GM19324 (cell line): ENCODE measurements around the gene TRIM72.
A peak's percentile ranks its signal among the peaks of the same experiment; 100 is the strongest.
"Not testable (repeated sequence)": the region's sequence is repeated elsewhere in the genome, so short reads cannot be mapped to it uniquely, and the experiment has no call there.

Experiments
- ATAC-seq: cut with Tn5 transposase; IDR thresholded peaks from one replicate; pipeline ENCODE4 v1.9.1; 2021; ENCODE audit warnings: mild to moderate bottlenecking, moderate library complexity; ENCODE audit not compliant: unreplicated experiment, low FRiP score

TRIM72 gene, protein sequence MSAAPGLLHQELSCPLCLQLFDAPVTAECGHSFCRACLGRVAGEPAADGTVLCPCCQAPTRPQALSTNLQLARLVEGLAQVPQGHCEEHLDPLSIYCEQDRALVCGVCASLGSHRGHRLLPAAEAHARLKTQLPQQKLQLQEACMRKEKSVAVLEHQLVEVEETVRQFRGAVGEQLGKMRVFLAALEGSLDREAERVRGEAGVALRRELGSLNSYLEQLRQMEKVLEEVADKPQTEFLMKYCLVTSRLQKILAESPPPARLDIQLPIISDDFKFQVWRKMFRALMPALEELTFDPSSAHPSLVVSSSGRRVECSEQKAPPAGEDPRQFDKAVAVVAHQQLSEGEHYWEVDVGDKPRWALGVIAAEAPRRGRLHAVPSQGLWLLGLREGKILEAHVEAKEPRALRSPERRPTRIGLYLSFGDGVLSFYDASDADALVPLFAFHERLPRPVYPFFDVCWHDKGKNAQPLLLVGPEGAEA

DNA sequence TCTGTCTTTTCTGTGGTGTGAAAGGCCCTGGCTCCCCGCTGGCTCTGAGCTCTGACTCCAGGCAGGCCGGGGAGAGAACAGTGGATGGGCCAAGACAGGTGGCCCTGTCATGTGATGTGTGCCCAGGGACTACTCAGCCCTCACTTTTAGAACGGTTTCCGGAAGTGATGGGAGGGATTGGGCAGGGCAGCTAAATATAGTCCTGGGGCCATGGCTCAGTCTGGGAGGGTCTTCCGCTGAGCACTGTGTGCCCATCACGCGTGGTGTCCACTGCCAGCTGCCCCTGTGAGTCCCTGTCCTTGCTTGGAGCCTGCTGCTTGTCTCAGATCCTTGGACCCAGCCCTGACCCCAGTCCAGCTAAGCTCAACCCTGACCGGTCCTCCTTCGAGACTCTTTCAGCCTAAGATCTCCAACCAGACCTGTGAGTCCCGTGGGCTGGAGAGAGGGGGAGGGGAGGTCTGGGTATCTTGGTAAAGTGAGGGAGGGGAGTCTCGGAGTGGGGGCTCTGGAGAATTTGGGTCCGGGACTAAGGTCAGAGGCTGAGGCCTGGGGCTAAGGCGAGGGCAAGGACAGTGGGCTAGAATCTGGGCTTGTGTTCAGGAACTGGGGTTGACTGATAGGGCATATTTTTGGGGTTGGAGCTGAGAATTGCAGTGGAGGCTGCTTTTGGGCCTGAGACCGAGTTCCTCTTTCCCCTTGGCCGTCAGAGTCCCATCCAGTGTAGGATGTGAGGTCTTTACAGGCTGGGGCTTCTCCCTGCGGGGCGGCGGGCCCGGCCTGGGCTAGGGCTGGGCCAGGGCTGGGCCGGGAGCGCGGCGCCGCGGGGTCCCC, at the start of gene TRIM72:
TRIM72 (plus strand) TSS at position 243 of the 831 bp plus-strand sequence. CDS start 620 bp downstream, outside the sequence.
- no peak for ATAC-seq

DNA sequence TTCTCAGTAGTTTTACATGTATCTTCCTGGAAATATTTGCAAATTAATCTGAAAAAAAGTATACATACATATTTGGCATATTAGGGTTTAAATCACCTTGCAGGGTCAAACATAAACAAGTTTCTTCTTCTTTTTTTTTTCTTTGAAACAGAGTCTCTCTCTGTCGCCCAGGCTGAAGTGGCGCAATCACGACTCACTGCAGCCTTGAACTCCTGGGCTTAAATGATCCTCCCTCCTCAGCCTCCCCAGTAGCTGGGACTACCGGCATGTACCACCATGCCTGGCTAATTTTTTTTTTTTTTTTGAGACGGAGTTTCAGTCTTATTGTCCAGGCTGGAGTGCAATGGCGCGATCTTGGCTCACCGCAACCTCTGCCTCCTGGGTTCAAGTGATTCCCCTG, 46.6 kb upstream of the TRIM72 start:
- ATAC-seq: no peak

DNA sequence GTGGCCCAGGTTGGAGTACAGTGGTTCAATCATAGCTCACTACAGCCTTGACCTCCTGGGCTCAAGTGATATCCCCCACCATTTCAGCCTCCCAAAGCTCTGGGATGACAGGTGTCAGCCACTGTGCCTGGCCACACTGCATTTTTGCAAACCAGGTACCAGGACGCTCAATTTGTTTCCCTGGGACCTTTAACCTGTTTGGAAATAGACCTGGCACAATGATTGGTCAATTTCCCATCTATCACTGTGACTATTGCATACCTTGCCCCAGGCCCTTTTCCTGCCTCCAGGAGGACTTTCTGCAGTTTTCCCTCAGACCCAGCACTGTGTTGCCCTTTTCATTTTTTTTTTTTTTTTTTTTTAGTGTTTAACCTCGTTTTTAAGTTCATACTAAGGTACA, 45.1 kb upstream of the TRIM72 start:
- ATAC-seq: no peak

DNA sequence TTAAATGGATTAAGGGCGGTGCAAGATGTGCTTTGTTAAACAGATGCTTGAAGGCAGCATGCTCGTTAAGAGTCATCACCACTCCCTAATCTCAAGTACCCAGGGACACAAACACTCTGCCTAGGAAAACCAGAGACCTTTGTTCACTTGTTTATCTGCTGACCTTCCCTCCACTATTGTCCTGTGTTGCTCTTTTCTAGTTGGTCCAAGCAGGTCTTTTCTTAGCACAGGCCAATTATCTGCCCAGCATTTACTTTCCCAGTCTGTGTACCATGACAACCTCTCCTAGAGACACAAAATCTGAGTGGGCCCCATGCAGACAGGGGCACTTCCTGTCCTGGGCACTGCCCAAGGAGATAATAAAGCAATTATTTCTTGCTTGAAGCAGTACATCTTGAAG, 43.9 kb upstream of the TRIM72 start:
- not testable (repeated sequence) for ATAC-seq

DNA sequence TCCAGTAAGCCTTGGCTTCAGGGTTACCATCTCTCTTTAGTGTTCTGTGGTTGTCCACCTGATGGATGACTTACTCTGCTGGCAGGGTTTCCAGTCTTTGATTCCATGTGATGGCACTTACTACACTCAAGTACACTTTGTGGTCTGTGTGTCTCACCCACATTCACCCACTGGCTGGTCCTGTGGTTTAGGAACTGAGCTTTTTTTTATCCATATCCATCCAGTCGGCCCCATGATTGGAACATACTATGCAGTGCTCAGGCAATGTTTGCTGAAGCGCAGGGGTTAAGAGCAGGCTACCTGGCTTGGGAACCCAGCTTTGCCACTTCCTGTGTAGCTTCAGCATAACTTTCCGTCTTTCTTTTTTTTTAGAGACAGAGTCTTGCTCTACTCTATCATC, 36.8 kb upstream of the TRIM72 start:
- no peak for ATAC-seq

DNA sequence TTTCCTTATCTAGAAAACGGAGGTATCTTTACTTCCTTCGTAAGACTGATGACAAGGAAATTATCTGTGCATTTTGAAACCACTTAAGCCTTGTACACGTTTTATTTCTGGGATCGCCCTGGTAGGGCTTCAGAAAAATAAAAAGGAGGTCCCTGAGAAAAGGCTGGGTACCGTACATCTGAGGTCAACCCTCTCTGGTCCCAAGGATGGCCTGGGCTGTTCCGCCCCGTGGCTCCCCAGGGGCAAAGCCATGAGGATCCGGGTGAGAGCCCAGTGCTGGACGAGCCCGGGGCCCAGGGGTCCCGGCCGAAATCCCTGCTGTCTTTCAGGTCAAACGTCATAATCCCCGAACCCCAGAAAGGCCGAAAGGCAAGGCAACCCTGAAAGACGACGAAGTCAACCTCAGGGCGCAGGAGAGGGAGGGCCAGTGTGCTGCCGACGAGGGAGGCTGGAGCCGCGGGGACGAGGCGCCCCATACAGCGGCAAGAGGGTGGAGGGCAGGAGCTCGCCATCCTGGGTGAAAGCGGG, 34.6 kb upstream of the TRIM72 start:
- ATAC-seq: peak; percentile 1

DNA sequence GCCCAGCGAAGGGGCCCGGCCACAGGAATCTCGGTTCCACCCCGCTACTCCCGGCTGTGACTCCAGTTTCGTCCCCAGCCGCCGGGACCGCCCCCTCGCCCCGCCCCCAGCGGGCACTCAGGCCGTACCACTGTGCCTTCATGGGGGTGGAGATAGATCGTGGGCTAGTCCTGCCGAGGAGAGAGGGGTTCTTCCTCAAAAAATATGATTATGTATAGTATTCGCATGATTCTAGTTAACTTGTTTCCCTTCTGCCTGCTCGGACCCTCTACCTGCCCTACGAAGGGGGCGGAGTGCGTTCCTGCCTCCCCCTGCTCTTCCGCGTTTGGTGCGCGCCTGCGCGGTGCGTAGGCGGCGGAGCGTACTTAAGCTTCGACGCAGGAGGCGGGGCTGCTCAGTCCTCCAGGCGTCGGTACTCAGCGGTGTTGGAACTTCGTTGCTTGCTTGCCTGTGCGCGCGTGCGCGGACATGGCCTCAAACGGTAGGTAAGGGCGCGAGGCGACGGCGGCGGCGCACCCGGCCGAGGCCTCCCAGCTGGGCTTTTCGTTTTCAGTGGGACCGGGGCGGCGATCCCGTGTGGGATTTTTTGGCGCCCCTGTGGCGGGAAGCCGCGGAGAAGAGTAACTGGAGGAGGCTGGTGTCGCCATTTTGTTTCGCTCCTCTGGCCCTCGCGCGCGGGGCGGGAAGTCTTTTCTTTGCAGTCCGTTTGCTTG, 34.0 kb upstream of the TRIM72 start, which contains the start of gene FUS:
FUS (plus strand) TSS at position 393 of the 713 bp plus-strand sequence; CDS start at position 469, 76 bp downstream.
- ATAC-seq: peak; percentile 85

DNA sequence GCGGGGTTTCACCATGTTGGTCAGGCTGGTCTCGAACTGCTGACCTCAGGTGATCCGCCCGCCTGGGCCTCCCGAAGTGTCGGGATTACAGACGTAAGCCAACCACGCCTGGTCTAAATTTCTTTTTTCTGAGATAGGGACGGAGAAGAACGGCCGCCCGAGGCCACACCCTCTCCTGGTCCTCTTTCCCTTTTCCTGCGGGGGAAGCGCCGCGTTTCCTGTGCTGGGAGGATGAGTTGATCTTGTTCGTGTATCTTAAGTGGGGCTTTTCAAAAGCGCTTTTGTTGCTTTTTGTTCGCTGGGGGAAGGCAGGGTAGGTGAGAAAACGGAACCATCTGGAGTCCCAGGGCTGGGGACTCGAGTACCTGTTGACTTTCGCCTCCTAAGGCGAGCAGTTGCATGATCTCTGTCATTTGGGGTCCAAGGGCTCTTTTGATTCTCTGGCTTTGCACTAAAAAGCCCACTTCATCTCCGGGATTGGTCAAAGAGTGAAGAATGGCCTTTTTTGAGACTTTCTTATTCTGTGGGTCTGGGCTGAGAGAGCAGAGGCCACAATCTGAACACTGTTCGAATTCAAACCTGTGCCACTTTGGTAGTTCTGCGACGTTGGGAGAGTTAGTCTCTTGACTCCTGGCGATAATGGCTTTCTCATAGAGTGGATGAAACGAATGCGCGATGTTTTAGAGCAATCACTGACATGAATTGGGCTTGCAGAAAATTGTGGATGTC, 32.7 kb upstream of the TRIM72 start:
- ATAC-seq: no peak

DNA sequence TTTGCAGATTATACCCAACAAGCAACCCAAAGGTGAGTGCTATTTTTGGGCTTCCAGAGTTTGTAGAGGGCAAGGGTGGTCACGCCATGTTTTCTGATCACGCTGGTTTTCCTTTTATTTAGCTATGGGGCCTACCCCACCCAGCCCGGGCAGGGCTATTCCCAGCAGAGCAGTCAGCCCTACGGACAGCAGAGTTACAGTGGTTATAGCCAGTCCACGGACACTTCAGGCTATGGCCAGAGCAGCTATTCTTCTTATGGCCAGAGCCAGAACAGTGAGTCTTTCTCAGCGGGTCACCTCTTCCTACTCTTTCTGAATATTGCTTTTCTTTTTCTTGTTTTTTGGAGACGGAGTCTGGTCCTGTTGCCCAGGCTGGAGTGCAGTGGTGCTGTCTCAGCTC, 31.5 kb upstream of the TRIM72 start:
- ATAC-seq: no peak

DNA sequence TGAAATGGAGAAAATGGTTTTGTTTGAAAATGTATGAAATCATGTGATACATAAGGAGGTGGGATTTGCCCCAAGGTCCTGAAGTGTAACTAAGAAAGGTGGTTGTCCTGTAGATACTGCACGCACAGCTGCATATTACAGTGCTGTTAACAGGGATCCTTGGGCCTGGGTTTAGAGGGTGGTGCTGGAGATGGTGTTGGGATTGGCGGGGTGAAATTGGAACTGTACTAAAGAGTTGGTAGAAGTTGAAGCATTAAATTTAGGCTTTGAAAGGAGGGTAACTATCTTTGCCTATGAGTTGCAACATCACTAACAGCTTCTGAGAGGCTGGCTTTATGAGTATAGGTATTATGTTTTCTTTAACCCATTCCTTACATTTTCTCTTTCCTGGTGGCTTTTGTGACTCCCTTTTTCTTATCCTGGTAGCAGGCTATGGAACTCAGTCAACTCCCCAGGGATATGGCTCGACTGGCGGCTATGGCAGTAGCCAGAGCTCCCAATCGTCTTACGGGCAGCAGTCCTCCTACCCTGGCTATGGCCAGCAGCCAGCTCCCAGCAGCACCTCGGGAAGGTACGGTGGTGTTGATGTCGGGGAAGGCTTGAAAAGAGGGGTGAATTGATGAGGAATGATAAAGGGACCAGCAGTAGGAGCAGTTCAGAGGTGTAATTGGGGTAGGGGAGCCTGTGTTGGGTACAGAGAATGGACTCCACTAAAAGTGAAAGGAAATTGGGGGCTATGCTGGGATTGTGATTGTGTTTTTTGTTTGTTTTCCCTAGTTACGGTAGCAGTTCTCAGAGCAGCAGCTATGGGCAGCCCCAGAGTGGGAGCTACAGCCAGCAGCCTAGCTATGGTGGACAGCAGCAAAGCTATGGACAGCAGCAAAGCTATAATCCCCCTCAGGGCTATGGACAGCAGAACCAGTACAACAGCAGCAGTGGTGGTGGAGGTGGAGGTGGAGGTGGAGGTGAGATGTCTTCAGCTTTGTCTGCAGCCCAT, 30.2 kb upstream of the TRIM72 start:
- no peak for ATAC-seq

DNA sequence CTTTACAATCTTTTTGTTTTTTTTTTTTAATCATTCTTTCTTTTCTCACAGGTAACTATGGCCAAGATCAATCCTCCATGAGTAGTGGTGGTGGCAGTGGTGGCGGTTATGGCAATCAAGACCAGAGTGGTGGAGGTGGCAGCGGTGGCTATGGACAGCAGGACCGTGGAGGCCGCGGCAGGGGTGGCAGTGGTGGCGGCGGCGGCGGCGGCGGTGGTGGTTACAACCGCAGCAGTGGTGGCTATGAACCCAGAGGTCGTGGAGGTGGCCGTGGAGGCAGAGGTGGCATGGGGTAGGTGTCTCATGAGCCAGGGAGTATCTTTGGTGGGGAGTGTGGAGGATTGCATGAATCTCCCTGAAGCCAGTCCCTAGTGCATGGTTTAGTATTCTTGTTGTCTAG, 29.0 kb upstream of the TRIM72 start:
- ATAC-seq: no peak

DNA sequence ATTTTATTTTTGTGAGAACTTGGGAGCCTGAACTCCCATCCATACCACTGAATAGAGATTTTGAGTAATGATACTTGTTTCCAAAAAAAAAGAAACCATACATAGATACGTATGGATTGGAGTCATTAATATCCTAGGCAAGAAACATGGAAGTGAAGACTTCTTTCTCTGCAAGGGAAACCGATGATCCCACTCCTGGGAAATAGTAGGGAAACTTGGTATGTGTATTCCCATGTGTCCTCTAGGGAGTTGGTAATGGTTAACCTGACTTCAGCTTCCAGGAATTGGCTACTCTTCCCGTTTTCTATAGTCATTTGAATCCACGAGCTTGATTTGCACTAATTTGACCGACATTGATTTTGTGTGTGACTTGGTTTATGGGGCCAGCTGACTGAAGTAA, 28.6 kb upstream of the TRIM72 start:
- ATAC-seq: no peak

DNA sequence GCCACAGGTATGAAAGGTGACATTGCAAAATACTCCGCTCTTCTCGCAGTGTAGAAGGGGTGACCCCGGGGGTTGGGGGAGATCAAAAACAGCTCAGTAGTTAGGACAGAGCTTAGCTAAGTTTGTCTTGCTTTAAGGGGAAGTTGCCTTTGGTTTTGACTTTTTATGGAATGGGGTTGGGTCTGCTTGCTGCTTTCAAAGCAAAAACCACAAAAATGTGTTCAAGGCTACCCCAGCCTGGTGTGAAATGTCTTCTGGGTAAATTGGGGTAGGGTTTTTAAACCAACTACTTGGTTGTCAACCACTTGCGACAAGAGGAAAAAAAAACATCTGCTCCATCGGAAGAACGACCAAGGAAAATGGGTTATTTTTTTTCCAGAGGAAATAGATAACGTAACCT, 27.7 kb upstream of the TRIM72 start:
- ATAC-seq: no peak

DNA sequence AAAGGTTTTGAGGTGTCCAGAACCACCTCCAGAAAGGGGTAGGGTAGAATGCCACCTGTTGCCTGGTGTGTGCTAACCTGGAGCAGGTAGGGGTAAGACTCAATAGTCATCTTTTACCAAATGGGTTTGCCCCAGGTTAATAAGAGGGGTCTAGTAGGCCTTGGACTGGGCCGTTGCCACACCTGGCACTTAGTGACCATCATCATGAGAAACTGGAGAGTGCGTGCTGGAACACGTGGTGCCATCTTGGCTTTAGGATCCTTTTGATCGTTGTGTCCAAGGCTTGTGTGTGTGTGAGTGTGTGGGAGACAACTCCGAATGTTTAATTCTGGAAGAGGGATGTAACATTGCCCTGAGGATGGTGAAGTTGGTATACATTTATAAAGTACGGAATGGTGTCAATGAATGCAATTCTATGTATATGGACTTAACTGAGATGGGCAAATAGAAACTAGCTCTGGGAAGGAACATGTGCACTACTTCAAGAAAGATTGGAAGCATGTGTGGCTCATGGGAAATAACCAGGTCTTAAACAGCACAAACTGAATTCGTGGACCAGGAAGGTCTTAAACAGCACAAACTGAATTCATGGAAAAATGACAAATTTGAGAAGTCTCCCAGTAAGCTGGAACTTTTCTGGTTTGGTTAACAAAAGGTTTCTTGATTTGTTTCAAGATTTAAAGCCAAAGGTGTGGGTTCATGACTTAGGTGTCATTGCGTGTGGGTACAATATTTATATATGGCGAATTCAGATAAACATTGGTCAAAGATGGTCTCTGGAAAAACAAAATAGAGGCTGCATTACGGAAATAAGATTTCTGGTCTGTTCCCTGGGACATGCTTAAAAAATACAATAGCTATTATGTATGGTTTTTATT, 26.8 kb upstream of the TRIM72 start:
- no peak for ATAC-seq

DNA sequence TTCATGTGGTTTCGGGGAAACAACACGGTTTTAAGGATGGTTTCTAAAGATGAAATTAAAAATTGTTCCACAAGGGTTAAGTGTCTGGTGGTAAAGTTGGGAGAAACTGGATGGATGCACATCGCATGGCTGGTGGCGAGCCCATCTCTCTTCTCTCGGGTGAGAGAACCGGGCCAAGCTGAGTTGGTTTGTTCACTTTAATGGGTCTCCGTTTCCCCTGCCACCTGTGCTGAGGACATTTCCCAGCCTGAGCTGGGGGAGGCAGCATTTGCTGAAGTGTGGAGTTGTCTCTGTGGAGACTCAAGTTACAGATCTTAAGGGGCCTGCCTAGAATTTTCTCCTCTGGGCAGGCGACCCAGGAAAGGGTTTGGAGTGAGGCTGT, 26.1 kb upstream of the TRIM72 start:
- ATAC-seq: no peak

DNA sequence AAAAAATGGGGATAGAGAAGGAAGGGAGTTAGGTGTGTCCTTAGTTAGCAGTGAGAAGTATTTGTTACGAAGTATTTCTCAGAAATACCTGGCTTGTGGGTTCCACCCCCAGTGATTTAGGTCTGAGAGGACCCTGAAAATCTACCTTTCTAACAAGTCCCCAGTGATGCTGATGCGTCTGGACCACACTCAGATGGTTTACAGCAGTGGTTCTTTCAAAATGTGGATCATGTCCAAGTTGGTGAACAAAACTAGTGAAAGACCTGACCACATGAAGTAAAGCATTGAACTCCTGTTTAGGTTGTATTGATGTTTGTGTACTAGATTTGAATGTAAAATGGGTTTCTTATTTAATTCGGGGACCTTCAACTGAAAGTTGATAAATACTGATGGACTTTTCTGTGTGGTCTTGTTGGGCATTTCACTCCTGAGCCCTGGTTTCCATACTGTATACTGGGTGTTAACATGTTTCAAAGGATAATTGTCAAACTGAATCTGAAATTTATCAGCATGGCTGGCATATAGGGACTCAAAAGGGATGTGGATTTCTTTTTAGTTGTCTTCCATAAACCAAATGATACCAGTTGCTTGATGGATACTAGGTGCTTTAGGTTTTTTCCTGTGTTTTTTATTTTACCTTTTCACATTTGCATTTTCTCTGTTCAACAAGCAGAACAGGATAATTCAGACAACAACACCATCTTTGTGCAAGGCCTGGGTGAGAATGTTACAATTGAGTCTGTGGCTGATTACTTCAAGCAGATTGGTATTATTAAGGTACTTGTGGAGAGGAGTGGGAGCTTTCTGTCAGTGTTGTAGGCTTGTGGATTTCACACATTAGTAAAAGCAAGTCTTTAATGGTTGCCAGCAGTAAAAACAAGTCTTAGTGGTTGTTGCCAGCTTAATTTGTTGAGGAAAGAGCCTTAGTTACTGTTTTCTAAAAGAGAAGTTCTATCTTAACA, 25.2 kb upstream of the TRIM72 start:
- no peak for ATAC-seq

DNA sequence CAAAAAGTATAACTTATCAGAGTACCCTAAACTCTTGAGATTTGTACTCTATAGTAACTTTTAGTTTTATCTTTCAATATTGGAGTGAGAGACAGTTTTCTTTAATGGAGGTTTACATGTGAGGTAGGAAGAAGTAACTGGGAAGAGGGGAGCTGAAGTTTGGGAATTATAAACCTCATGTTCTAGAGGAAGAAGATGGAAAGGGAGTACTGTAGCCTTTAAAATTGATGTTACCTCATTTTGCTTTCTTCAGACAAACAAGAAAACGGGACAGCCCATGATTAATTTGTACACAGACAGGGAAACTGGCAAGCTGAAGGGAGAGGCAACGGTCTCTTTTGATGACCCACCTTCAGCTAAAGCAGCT, 24.5 kb upstream of the TRIM72 start:
- ATAC-seq: no peak
